Activated T-cell treated with anti-CD3 and anti-CD28 coated beads for 48 hours (primary cell): Measurements from ENCODE around the gene WWOX.
A peak's percentile ranks its signal among the peaks of the same experiment; 100 is the strongest.

Experiments used
- DNase-seq: peaks from one replicate; pipeline ENCODE4 v3.0.0-alpha.2; 2020; ENCODE audit warnings: low read depth

Gene WWOX

DNA sequence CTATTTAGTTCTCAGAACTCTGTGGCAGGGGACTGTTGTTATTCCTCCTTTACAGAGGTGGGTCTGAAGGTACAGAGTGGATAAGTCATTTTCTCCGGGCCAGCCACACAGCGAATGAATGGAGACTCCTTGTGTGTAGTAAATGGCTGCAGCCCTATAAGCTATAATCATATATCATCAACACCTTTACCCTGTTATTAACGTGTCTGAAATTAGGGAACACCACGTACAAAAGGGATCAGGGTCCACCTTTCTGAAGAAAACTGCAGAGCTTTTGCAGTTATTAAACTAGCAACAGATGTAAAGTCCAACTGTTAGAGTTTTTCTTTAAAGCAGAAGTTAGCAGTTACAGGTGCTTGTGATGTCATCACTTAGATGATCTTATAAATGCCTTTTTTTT lies 804.4 kb downstream of the WWOX start:
- no peak for DNase-seq

DNA sequence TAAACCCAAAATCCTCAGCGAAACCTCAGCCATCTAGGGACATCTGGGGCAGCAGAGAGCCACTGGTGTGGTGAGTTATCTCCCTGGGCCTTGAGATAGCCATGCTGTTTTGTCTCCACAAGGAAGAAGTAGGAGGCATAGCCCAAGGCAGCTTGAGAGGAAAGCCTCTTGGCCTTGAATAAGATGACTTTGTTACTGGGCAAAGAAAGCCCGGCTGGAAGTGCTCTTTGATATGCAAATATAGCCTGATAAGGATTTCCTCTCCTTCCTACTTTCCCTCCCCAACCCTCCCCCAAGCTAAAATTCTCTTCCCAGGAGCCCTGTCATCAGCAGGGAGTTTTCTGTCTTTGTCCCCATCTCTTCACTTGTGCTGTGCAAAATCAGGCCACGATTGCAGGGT lies 806.7 kb downstream of the WWOX start:
- no peak for DNase-seq

DNA sequence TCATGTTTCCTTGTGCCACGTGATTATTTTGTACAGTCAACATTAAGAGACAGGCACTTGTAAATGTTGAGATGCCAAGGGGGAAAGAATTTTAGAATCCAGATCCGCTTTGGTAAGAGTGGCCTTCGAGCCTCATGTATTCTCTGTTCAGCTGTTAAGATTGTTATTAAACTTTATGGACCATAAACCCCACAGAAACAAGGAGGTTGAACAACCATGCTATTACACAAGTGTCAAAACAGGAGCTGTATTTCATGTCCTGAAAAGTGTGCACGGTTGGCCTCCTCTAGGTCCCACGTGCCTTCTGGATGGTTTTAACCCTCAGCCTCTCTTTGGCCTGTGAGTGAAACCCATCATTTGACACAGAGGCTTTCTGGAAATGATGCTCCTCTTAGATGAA lies 809.8 kb downstream of the WWOX start:
- no peak for DNase-seq

DNA sequence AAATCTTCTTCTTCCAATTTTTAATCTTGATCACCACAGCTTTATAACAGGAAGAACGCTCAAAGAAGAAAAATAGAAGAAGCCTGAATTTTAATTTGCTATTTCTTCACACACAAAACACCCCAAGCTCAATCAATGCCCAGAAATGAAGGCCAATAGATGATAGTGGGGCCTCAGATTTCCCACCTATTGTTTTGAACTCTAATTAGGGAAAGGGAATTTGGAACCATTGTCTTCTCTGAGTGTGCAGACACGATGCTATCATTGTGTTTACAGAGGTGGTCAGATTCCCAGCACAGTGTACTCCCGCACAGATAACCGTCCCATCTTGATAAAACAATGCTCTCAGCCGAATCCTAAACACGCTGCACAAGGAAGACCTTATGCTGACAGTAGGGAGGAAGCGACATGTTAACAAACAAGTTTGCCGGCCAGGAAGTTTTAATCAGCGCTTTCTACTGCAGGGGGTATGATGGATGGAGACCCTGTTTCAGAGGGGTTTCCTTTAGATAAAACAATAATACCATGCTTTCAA lies 816.4 kb downstream of the WWOX start:
- no peak for DNase-seq

DNA sequence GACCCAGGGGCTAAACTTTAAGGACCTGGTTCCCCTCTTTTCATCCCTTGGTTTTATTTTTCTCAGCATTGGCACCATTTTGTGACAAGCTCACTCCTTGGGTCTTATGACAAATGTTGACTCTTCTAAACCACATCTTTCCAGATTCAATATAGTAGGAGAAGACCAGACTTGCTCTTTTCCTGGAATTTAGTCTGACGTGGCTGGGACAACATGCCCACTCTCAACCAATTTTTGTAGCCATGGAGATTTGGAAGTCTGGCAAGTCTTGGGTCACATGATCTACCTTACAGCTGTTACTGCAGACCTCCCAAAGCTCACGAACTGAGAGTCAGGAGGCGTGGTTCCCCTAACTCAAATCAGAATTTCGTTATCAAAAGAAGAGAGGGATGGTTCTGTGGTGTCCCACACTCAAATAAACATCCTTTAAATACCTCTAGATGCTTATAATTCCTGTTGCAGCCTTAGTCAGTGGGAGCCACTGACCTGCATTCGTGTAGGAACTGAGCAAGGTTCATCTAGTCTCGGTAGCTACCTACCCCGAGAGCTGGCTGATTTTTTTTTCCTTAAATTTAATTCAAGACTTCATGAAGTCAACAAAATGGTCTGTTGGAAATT lies 817.6 kb downstream of the WWOX start:
- no peak for DNase-seq

DNA sequence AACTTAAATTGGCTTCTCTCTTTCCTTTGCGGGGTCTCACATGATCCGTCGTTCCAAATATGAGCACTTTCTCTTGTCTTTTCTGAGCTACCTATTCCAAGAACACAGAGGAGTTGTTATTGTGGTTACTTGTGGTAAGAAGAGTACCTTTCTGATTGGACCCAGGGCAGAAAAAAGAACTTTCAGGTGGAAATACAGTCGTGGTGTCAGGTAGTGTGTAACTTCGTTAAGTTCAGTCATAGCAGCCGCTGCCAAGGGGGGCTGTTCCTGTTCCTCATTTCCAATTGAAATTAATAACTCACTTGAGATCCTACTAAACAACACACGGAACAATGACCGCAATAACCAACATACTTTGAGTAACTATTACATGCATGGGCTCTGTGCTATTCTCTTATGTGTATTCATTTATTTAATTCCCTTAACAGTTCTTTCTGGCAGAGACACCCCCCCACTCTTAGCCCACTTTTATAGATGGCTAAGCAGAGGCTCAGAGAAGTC lies 819.4 kb downstream of the WWOX start:
- DNase-seq, result no peak

DNA sequence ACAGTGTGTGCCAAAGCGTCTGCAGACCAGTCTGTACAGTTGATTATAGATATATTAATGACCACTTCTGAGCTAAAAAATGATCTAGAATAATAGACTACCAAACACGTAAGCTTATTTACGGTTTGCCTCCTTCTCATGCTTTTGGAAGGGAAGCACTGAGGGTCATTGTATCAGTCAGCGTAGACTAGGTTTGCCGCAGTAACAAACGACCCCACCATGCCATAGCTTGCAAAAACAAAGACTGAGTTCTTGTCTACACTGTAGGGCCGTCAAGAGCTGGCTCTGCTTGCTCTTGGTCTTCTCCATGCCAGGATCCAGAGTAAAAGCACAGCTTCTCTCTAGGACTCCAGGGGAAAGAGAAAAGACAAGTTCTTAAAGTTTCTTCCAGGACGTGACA lies 820.4 kb downstream of the WWOX start:
- DNase-seq, result no peak

DNA sequence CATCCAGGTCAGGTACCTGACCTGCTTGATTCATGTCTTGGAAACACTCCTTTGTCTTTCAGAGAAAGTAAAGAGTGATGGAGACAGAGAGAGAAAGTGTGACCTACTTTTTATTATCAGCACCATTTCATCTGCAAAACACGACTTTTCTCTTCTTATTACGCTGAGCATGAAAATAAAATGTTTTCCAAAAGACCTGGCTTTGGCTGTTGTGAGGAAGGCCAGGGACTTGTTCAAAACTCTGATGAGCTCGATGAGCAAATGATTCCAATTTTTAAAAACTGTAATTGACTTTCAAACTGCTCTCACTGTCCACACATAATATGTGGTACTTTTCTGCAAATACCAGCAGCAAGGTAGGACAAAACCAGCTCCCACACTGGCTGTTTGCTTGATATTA lies 821.2 kb downstream of the WWOX start:
- DNase-seq, result no peak

DNA sequence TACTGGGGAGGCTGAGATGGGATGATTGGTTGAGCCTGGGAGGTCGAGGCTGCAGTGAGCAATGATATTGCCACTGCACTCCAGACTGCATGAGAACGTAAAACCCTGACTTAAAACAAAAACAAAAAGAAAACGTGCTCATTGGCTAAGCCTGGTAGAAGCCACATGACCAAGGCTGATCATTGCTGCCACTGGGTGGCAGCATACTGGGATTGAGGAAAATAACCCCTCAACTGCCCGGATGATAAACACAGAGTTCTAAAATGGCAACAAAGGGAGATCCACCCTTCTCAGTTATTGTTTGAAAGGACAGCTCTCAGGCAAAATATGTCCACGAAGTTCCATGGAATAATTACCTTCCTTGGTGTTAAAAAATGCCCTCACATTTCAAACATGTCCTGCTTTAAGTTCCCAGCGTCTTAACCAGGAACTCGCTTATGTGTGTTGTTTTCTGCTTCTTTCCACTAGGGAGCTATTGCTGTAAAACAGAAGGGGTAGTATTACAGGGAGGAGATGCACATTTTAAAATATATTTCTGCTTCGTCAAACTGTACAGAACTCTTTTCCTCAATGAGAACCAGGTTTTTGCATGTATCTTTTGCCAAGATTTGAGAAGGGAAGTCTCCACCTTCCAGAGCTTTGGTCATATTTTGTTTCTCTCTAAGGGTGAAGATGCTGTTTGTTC lies 825.8 kb downstream of the WWOX start:
- DNase-seq, result peak; percentile 18

DNA sequence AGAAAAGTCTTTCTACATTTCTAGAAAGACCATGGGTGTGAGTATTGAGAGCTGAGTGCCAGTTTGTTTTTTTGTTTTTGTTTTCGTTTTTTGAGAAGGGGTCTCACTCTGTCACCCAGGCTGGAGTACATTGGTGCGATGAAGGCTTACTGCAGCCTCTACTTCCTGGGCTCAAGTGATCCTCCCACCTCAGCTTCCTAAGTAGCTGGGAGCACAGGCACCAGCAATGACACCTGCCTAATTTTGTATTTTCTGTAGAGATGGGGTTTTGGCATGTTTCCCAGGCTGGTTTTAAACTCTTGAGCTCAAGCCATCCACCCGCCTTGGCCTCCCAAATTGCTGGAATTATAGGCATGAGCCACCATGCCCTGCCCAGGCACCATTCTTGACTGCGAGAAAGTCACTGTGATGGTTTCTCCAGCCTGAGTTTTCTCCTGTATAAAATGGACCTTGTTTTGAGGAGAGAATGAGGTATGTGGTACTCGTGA lies 827.3 kb downstream of the WWOX start:
- no peak for DNase-seq

DNA sequence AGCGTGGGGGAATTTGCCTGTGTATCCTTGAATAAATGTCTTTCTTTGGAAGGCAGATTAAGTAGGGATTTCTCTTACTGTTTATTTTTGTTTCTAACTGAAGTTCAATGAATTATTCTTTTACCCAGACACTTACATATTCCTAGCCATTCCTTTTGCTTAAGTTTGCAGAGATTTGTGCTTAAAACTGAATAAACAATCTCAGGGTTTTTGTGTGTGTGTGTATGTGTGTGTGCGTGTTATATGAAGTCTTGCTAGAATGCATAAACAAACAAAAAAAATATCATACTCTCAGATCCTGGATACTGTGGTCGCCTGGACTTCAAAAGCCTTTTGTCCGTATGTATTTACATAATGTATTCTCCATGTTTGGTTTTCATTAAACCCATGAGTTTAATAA lies 828.3 kb downstream of the WWOX start:
- DNase-seq, result no peak

DNA sequence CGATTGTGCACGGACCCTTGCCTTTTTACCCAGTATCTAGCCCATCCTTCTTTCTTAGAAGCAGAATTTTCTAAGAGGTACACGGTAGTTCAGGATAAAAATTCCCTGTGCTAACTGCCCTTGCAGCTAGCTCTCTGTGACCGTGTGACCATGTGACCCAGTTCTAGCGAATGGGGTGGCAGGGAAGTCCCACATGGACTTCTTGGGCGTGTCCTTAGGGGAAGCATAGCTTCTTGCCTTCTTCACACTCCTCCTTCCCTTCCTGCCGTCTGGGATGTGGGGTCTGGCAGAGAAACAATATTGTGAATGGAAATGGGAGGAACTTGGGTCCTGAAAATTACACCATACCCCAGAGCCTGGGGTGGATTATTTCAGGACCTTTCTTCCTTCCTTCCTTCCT lies 830.4 kb downstream of the WWOX start:
- no peak for DNase-seq

DNA sequence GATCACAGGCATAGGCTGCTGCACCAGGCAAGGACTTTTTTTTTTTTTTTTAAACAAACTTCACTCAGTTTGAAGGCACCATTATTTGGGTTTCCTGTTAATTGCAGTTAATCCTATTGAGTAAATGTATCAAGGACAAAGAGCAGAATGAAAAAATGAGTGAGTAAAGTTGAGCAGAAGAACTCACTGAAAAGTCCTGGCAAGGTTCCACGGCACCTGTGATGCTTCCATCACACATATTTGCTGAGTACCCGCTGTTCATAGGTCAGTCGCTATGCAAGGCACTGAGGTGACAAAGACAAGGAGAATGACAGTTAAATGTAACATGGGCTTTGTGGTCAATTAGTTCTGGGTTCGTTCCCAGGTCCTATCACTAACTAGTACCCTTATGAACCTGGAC lies 831.1 kb downstream of the WWOX start:
- no peak for DNase-seq

DNA sequence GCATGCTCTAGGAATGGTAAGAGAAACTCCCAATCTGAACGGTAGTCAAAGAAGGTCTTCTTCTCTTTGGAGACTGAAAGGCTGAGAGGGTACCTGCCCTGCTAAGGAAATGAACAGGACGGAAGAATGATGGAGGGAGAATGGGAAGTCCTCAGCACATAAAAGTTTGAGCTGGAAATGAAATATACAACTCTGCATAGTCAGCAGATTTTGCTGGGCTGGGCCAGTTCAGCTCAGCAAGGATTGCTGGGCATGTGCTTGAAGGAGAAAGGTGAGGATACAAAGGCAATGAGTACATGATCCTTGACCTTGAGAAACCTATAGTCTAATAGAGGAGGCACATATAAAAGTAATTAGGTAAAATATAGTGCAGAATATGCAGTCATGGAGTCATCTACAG lies 831.8 kb downstream of the WWOX start:
- DNase-seq, result no peak

DNA sequence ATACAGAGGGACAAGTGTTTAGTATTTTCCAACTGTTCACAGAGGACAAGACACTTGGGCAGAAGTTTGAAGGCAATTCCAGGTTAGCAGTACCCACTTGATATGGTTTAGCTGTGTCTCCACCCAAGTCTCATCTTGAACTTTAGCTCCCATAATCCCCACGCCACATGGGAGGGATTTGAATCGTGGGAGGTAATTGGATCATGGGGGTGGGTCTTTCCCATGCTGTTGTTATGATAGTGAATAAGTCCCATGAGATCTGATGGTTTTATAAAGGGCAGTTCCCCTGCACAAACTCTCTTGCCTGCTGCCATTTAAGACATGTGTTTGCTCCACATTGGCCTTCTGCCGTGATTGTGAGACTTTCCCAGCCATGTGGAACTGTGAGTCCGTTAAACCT lies 832.2 kb downstream of the WWOX start:
- DNase-seq, result no peak

DNA sequence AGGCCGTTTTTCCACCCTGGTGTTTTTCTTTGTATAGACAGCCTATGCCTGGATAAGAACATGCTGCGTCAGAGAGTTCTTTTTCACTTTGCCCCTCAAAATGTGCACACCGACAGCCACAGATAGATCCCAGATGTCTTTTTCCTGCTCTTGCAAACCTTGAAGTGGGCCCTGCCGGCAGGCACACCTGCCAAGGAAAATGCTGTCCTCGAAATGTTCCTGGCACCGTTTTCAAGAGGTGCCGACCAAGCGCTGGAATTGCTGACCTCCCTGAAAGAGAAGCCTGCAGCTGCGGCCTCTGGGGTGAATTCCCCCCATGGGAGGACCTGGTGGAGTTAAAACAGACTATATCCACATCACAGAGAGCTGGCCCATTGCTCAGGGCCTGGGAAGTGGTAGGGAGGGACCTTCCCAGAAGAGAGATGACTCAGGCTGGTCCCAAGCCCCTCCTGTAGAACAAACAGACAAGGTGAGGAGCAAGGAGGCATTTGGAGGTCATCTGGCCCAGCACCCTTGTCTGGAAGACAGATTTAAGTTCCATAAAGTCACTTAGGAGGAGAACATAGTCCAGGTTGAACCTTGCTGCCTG lies 833.0 kb downstream of the WWOX start:
- no peak for DNase-seq

DNA sequence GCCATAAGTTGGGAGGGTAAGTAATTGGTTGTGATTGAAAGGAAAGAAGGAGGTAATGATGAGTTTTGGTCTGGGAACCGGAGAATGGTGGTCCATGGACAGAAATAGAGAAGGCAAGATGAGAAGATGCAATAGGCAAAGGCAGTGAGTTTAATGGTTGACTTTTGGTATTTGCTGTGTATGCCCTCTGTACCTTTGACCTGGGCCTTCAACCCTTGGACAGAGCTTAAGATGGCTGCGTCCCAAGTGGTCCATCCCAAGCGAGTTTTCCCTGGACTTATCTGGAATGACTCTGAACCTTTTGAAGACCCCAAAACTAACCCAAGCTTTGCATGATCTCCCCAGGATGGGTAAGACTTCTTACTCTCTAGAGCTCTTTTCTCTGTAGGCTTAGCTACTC lies 836.6 kb downstream of the WWOX start:
- DNase-seq, result no peak

DNA sequence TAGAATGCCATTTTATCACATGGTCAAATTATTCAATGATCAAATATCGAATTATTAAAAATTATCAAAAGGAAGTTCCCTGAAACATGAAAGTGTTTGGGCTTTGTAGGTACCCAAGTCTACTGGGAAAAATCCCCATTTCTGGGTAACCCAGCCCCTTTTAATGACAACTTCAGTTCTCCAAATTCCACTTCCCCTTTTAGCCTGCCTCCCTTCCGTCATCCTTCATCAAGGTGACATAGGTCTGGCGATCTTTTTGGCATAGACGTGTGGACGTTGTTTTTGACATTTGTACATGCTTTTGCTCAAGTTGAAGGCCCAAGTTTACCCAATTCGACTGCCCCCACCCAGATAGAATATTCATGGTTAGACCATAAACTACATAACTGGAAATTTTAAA lies 840.1 kb downstream of the WWOX start:
- no peak for DNase-seq

DNA sequence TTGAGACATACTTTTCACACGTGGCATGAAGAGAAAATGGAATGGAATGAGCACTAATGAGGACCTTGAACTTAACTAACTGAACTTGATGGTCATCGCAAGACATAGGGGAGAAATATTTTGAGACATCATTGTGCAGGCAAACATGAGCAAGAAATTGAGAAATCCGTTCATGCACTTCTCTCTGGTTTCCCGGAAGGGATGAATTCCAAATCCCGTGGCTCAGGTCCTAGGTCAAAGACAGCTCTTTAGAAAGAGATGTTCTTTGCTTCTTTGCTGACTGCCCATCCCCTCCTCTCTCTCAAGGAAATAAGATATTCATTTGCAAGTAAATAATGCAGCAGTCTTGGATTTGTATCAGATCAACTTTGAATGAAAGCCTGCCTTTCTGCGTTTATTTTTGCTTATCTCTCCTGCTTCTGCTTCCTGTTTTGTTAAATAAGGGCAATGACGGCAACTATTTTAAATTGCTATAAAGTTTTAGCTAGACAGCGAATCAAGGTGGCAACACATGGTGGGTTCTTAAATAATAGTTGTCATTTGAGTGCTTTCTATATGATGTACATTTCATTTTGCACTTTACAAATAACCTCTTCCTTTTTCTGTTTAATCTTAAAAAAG lies 843.3 kb downstream of the WWOX start:
- DNase-seq, result no peak

DNA sequence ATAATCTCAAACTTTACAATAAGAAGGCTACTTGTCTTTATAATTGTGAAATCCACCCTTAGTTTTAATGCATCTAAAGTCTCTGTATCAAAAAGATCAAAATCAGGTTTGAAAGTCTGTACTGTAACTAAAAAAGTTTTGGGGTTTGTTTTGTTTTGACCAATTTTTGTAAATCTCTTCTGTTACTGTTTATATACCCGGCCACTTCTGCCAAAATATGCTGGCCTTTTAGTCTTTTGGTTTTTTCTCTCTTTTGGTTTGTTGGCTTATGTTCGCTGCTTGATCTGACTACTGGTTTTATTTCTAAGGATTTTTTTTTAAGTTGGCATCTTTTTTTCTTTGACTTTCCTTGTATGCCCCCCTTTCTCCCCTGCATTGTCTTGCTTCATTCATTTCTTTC lies 845.9 kb downstream of the WWOX start:
- no peak for DNase-seq

DNA sequence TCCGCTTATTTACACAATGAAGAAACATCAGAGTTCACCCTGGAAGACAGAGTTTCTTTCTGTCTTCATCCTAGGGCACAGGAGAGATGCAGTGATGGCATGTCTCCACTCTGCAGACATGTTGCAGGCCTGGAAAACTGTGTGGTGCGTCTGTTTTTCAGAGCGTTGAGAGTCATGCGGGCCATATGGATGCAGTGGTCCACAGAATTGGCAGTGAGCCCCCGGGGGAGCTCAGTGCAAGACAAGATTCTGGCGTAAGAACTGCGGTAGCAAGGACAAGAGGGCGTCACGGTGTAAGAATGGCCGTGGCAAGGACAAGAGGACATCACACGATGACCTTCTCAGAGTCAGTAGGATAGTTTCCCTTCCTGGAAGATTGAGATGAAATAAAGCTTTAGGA lies 847.1 kb downstream of the WWOX start:
- DNase-seq, result no peak

DNA sequence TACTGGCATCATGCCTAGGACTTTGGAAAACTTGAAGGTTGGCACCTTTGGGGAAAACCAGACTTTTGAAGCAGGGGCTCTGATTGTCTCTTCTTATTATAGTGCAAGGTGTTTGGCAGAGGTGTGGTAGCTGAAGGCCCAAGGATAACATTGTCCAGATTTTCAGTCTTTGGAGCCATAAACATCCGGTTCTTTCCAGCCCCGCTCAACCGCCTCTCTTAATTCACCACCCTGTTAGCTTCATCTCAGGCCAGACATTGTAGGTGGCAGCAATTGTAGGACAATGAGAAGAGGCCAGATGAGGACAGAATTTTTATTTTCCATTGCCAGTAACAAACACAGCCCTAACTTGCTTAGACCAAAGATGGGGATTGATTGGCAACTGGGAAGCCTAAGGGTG lies 851.3 kb downstream of the WWOX start:
- no peak for DNase-seq

DNA sequence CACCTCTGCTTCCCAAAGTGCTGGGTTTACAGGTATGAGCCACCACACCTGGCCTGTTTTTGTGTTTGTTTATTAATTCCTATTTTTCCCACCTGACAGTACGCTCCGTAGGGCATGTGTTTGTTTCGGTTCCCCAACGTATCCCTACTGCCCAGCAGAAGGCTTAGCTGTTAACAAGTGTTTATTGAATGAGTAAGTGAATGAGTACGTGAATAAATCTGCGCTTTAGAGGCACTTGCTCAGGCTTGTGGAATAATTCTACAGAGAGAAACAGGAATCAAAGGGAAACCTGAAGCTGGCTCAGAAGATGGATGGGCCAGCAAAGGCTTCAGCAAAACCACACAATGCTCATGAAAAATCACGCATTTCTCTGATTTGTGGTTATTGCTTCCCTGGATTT lies 853.2 kb downstream of the WWOX start:
- DNase-seq, result no peak
